OCI-LY7 (cell line): ENCODE results near the gene ADAMTS16. TPM values are rescaled to one million over a fixed set of nuclear protein-coding genes. Genes with fewer than 3 reads are reported as not detected.

Experiments
- BruUV-seq: library from RNA; stranded (reverse); fragments of 400-500 nt; replicated peaks from 2 replicates; lab custom pipeline; 2021; lab: Mats Ljungman, UMichigan
- CTCF ChIA-PET: fragments of 300-600 bp; sonication (Branson Sonifier 250); formaldehyde crosslinking; loops from one replicate; lab custom pipeline; 2022; ENCODE audit warnings: antibody characterized with exemption; ENCODE audit not compliant: unreplicated experiment; lab: Charles Lee
- POLR2A ChIA-PET: fragments of 300-600 bp; sonication (Branson Sonifier 250); formaldehyde crosslinking; loops from one replicate; lab custom pipeline; 2022; ENCODE audit warnings: antibody characterized with exemption; lab: Charles Lee
- DNase-seq: peaks from one replicate; pipeline ENCODE4 v3.0.0-alpha.2; 2015; ENCODE audit warnings: low spot score
- H2AFZ ChIP-seq: fragments of 200-600 bp; sonication (generic), shearing (Covaris generic); 2 replicates; pipeline ENCODE4 v1.6.1; 2014; ENCODE audit warnings: mild to moderate bottlenecking, antibody characterized with exemption, low read length, moderate library complexity
- H3K27ac ChIP-seq: fragments of 200-600 bp; sonication (generic); 2 replicates; pipeline ENCODE4 v1.5.1; 2014; ENCODE audit warnings: mixed run types, low read depth, mild to moderate bottlenecking, moderate library complexity, low read length, inconsistent platforms; ENCODE audit not compliant: poor library complexity, severe bottlenecking
- H3K36me3 ChIP-seq: fragments of 200-600 bp; sonication (generic); 2 replicates; pipeline ENCODE4 v1.6.1; 2014; ENCODE audit warnings: mild to moderate bottlenecking, antibody characterized with exemption, low read length, moderate library complexity, mixed read lengths; ENCODE audit not compliant: insufficient read depth
- H3K4me1 ChIP-seq: fragments of 200-600 bp; sonication (generic); 2 replicates; pipeline ENCODE4 v1.5.1; 2014; ENCODE audit warnings: mild to moderate bottlenecking, low read length; ENCODE audit not compliant: insufficient read depth, poor library complexity, severe bottlenecking
- H3K4me2 ChIP-seq: fragments of 200-600 bp; sonication (generic); 2 replicates; pipeline ENCODE4 v1.6.1; 2014; ENCODE audit warnings: mild to moderate bottlenecking, low read length
- H3K4me3 ChIP-seq: fragments of 200-600 bp; sonication (generic); 2 replicates; pipeline ENCODE4 v1.5.1; 2014; ENCODE audit warnings: mild to moderate bottlenecking, low read depth, low read length; ENCODE audit not compliant: poor library complexity, severe bottlenecking
- H3K79me2 ChIP-seq: fragments of 200-600 bp; sonication (generic); 2 replicates; pipeline ENCODE4 v1.6.1; 2016; ENCODE audit warnings: low read depth, mild to moderate bottlenecking, low read length, moderate library complexity, mixed read lengths; ENCODE audit not compliant: insufficient read depth
- H3K9me2 ChIP-seq: fragments of 200-600 bp; sonication (generic); 2 replicates; pipeline ENCODE4 v1.6.1; 2016; ENCODE audit warnings: mild to moderate bottlenecking, low read length, mixed read lengths; ENCODE audit not compliant: insufficient read depth
- H3K9me3 ChIP-seq: fragments of 200-600 bp; sonication (generic); 2 replicates; pipeline ENCODE4 v1.6.1; 2014; ENCODE audit warnings: mild to moderate bottlenecking, mixed run types, low read length, mixed read lengths
- H4K20me1 ChIP-seq: fragments of 200-600 bp; sonication (generic); 2 replicates; pipeline ENCODE4 v1.6.1; 2014; ENCODE audit warnings: mild to moderate bottlenecking, antibody characterized with exemption, low read length, moderate library complexity, mixed read lengths; ENCODE audit not compliant: insufficient read depth
- CTCF ChIP-seq: fragments of 200-600 bp; sonication (generic); conservative IDR thresholded peaks from 2 replicates; pipeline ENCODE4 v1.5.1; 2014; ENCODE audit warnings: mild to moderate bottlenecking, antibody characterized with exemption, low read length, moderate library complexity, mixed read lengths
- EZH2phosphoT487 ChIP-seq: fragments of 200-600 bp; sonication (generic); IDR thresholded peaks from 2 replicates; pipeline ENCODE4 v1.6.1; 2018; ENCODE audit warnings: low read depth, borderline replicate concordance, mild to moderate bottlenecking, mixed run types, antibody characterized with exemption, low read length, moderate library complexity, mixed read lengths
- intact Hi-C: fragments of 100-400 bp; cut with micrococcal nuclease; formaldehyde crosslinking; loops from one replicate; pipeline ENCODE4 v1.10.0; 2022; ENCODE audit not compliant: unreplicated experiment
- total RNA-seq, 2 experiments: library from RNA; depleted of rRNA in 1 of 2; stranded (reverse); fragments of >200 nt in 1 of 2; shearing (Covaris generic) in 1 of 2; gene quantifications; 2 replicates each; pipeline ENCODE4 v1.2.3, GENCODE V29; 2014 to 2022

Gene ADAMTS16
- total RNA-seq, 2 experiments from 2014 or later: not detected

- Histone ChIP-seq H3K9me3 (no peaks in the 10 kb centered on the region), H3K9me2 (no peaks in the 10 kb centered on the region), H2AFZ (no peak overlapping the region), H3K36me3 (no peaks in the 10 kb centered on the region), H3K27ac (no peak overlapping the region), H4K20me1 (no peaks in the 10 kb centered on the region), H3K4me3 (no peak overlapping the region), H3K4me2 (no peak overlapping the region), H3K79me2 (no peaks in the 10 kb centered on the region; the same call in 1 of the 2 replicates), H3K4me1 (no peaks in the 10 kb centered on the region)
- no peak for DNase-seq
- ChIA-PET POLR2A (interaction anchor here (0.6 kb wide), 1 partner anchor 392 kb away, joined by 3 read pairs; no protein-coding TSS in a partner anchor), CTCF (no interaction called here)
- BruUV-seq: no TSS peak
- TF ChIP-seq EZH2phosphoT487 (no peak), CTCF (no peak)
- intact Hi-C loops: no loop called here
These were observed 9.0 kb downstream of the ADAMTS16 start for GRCh38 chr5:5149154-5149553.

GRCh38 chr5:5150667-5151066 is 10.5 kb downstream of the ADAMTS16 start:
- TF ChIP-seq CTCF (no peak), EZH2phosphoT487 (no peak)
- H3K36me3 ChIP-seq: no peaks in the 10 kb centered on the region
- no peak for DNase-seq
- H3K27ac ChIP-seq: no peak overlapping the region
- no TSS peak for BruUV-seq
- no peaks in the 10 kb centered on the region; the same call in 1 of the 2 replicates for H3K79me2 ChIP-seq
- CTCF ChIA-PET: no interaction called here
- H4K20me1 ChIP-seq: no peaks in the 10 kb centered on the region
- H3K9me3 ChIP-seq: no peaks in the 10 kb centered on the region
- H2AFZ ChIP-seq: no peak overlapping the region
- H3K4me3 ChIP-seq: no peak overlapping the region
- no peaks in the 10 kb centered on the region for H3K9me2 ChIP-seq
- POLR2A ChIA-PET: no interaction called here
- intact Hi-C loops: no loop called here
- peaks cover 4% of the 10 kb centered on the region for H3K4me1 ChIP-seq
- no peak overlapping the region for H3K4me2 ChIP-seq

- H3K4me1 ChIP-seq: peaks cover 6% of the 10 kb centered on the region
- H3K36me3 ChIP-seq: no peaks in the 10 kb centered on the region
- CTCF ChIA-PET: no interaction called here
- no peak overlapping the region for H3K27ac ChIP-seq
- H3K4me2 ChIP-seq: no peak overlapping the region
- intact Hi-C loops: no loop called here
- DNase-seq: no peak
- no peaks in the 10 kb centered on the region for H3K9me3 ChIP-seq
- H2AFZ ChIP-seq: no peak overlapping the region
- H4K20me1 ChIP-seq: no peaks in the 10 kb centered on the region
- POLR2A ChIA-PET: no interaction called here
- TF ChIP-seq EZH2phosphoT487 (no peak), CTCF (no peak)
- no peaks in the 10 kb centered on the region; the same call in 1 of the 2 replicates for H3K79me2 ChIP-seq
- no TSS peak for BruUV-seq
- H3K4me3 ChIP-seq: no peak overlapping the region
- H3K9me2 ChIP-seq: no peaks in the 10 kb centered on the region
These were observed 14.6 kb downstream of the ADAMTS16 start for GRCh38 chr5:5154733-5155132.
